DOHH2 (cell line): ENCODE results near the gene IL1A.

ENCODE experiments used
- EZH2phosphoT487 ChIP-seq: fragments of 200-600 bp; sonication (generic); IDR thresholded peaks from 2 replicates; pipeline ENCODE4 v1.6.1; 2017; ENCODE audit warnings: borderline replicate concordance, mild to moderate bottlenecking, antibody characterized with exemption, low read length, moderate library complexity, mixed read lengths
- TF ChIP-seq, protein P1 (sequence below): fragments of 200-600 bp; sonication (generic); IDR thresholded peaks from one replicate; pipeline ENCODE4 v1.5.1; 2014; ENCODE audit warnings: antibody characterized with exemption, mild to moderate bottlenecking, low read depth, low read length; ENCODE audit not compliant: poor library complexity, severe bottlenecking

DNA sequence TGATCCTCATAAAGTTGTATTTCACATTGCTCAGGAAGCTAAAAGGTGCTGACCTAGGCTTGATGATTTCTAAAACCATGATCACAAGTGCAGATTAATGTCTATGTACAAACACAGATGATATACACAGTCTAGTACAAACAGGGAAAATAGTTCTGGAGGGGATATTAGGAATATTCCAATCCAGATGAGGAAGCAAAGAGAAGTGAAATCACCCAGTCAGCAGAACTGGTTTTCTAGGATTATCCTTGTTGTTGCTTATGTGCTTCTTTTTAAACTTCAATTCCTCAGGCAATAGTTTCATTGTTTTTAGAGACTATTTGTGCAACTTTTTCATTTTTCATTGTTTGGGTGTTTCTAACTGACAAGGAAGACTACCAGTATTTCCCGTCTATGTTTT lies 4.7 kb downstream of the IL1A start:
- TF ChIP-seq, protein P1, sequence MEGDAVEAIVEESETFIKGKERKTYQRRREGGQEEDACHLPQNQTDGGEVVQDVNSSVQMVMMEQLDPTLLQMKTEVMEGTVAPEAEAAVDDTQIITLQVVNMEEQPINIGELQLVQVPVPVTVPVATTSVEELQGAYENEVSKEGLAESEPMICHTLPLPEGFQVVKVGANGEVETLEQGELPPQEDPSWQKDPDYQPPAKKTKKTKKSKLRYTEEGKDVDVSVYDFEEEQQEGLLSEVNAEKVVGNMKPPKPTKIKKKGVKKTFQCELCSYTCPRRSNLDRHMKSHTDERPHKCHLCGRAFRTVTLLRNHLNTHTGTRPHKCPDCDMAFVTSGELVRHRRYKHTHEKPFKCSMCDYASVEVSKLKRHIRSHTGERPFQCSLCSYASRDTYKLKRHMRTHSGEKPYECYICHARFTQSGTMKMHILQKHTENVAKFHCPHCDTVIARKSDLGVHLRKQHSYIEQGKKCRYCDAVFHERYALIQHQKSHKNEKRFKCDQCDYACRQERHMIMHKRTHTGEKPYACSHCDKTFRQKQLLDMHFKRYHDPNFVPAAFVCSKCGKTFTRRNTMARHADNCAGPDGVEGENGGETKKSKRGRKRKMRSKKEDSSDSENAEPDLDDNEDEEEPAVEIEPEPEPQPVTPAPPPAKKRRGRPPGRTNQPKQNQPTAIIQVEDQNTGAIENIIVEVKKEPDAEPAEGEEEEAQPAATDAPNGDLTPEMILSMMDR: no peak
- TF ChIP-seq EZH2phosphoT487: no peak
